GM12878 (cell line): ENCODE data around the gene CENPS. TPM values are rescaled to one million over a fixed set of nuclear protein-coding genes. Genes with fewer than 3 reads are reported as not detected.

Experiments used
- ATAC-seq: fragments of 200-7000 bp; cut with Tn5 transposase; 3 replicates; pipeline ENCODE4 v1.9.1; 2020; ENCODE audit warnings: mild to moderate bottlenecking, moderate library complexity
- BruUV-seq: library from RNA; stranded (reverse); fragments of 400-500 nt; replicated peaks from 2 replicates; lab custom pipeline; 2021; lab: Mats Ljungman, UMichigan
- CTCF ChIA-PET: fragments of 300-600 bp; sonication (Branson Sonifier 250); formaldehyde crosslinking; extraction: SDS; loops from one replicate; lab custom pipeline; 2021; ENCODE audit warnings: inconsistent platforms; lab: Yijun Ruan, JAX
- POLR2A ChIA-PET: fragments of 350-600 bp; formaldehyde crosslinking; extraction: SDS; loops from one replicate; lab custom pipeline; 2021; ENCODE audit warnings: inconsistent platforms; lab: Charles Lee
- RAD21 ChIA-PET: fragments of 300-600 bp; sonication (Branson Sonifier 250); formaldehyde crosslinking; loops from one replicate; lab custom pipeline; 2023; ENCODE audit warnings: antibody characterized with exemption; ENCODE audit not compliant: unreplicated experiment; lab: Charles Lee
- SMC1A ChIA-PET: fragments of 300-600 bp; sonication (Branson Sonifier 250); formaldehyde crosslinking; loops from one replicate; lab custom pipeline; 2023; ENCODE audit not compliant: unreplicated experiment, uncharacterized antibody; lab: Charles Lee
- DNase-seq: peaks from one replicate; pipeline ENCODE4 v3.0.0-alpha.2; 2011; ENCODE audit warnings: low read depth, low spot score
- FAIRE-seq: peaks from 3 replicates; lab custom pipeline; 2011; peaks lifted over from hg19 to GRCh38; lab: Jason Lieb, UNC
- H2AFZ ChIP-seq: 2 replicates; pipeline ENCODE4 v1.6.0; 2011; ENCODE audit warnings: low read depth, low read length, control low read depth; ENCODE audit not compliant: control insufficient read depth
- H3K27ac ChIP-seq: 2 replicates; pipeline ENCODE4 v1.5.1; 2011; ENCODE audit warnings: control low read depth; ENCODE audit not compliant: control insufficient read depth, insufficient read depth
- H3K27me3 ChIP-seq, 2 experiments: replicated peaks in 1 of 2; 2 replicates each; pipeline versions ENCODE4 v1.6.0 to v1.6.1; 2011; ENCODE audit warnings: low read length in 1 of 2; ENCODE audit not compliant: control insufficient read depth in 2 of 2, insufficient read depth in 2 of 2
- H3K36me3 ChIP-seq, 2 experiments: 2 replicates each; pipeline ENCODE4 v1.5.1; 2011; ENCODE audit warnings: low read length in 1 of 2; ENCODE audit not compliant: control insufficient read depth in 2 of 2, insufficient read depth in 2 of 2
- H3K4me1 ChIP-seq: 2 replicates; pipeline ENCODE4 v1.6.1; 2011; ENCODE audit warnings: mild to moderate bottlenecking, low read length, moderate library complexity, mixed read lengths; ENCODE audit not compliant: control insufficient read depth, insufficient read depth
- H3K4me2 ChIP-seq: 2 replicates; pipeline ENCODE4 v1.6.0; 2011; ENCODE audit warnings: control low read depth; ENCODE audit not compliant: control insufficient read depth, insufficient read depth
- H3K4me3 ChIP-seq: fragments of 200-600 bp; sonication (generic); 2 replicates; pipeline ENCODE4 v1.5.1; 2016
- H3K79me2 ChIP-seq: 2 replicates; pipeline ENCODE4 v1.6.0; 2011; ENCODE audit warnings: low read length; ENCODE audit not compliant: control insufficient read depth, insufficient read depth
- H3K9ac ChIP-seq: 2 replicates; pipeline ENCODE4 v1.8.0; 2011; ENCODE audit warnings: low read length, control low read depth, mixed read lengths; ENCODE audit not compliant: control insufficient read depth, insufficient read depth
- H3K9me3 ChIP-seq: replicated peaks from 3 replicates; pipeline ENCODE4 v1.5.1; 2011; ENCODE audit warnings: mild to moderate bottlenecking, low read length; ENCODE audit not compliant: control insufficient read depth, insufficient read depth
- H4K20me1 ChIP-seq: 2 replicates; pipeline ENCODE4 v1.6.0; 2011; ENCODE audit not compliant: control insufficient read depth, insufficient read depth
- BACH1 ChIP-seq: fragments of 450-650 bp; IDR thresholded peaks from 2 replicates; pipeline ENCODE4 v1.6.1; 2017; ENCODE audit warnings: mild to moderate bottlenecking, borderline replicate concordance
- CEBPZ ChIP-seq: fragments of 150-350 bp; IDR thresholded peaks from 2 replicates; pipeline ENCODE4 v1.6.1; 2016; ENCODE audit warnings: low read depth, low read length
- CREB1 ChIP-seq: IDR thresholded peaks from 2 replicates; pipeline ENCODE4 v1.6.1; 2012; ENCODE audit warnings: low read depth, mild to moderate bottlenecking, inconsistent platforms
- FOS ChIP-seq: IDR thresholded peaks from 3 replicates; pipeline ENCODE4 v1.6.1; 2011; ENCODE audit warnings: borderline replicate concordance; ENCODE audit not compliant: insufficient read length; ENCODE audit errors: extremely low read depth
- MYB ChIP-seq: fragments of 150-350 bp; IDR thresholded peaks from 2 replicates; pipeline ENCODE4 v1.6.1; 2014; ENCODE audit warnings: mild to moderate bottlenecking, low read depth, low read length, borderline replicate concordance
- RAD51 ChIP-seq: fragments of 450-650 bp; IDR thresholded peaks from 2 replicates; pipeline ENCODE4 v1.6.1; 2016; ENCODE audit warnings: moderate library complexity, mild to moderate bottlenecking, inconsistent platforms
- SKIL ChIP-seq: fragments of 450-650 bp; IDR thresholded peaks from 2 replicates; pipeline ENCODE4 v1.6.1; 2017; ENCODE audit warnings: mild to moderate bottlenecking, low read depth, inconsistent platforms; ENCODE audit not compliant: poor library complexity, severe bottlenecking
- SMC3 ChIP-seq: IDR thresholded peaks from 2 replicates; pipeline ENCODE4 v1.6.1; 2011; ENCODE audit warnings: low read length, improper control_type of control experiment, borderline replicate concordance
- SREBF1 ChIP-seq: IDR thresholded peaks from 2 replicates; pipeline ENCODE4 v1.6.1; 2012; ENCODE audit warnings: mild to moderate bottlenecking, low read length
- STAT1 ChIP-seq: fragments of 450-650 bp; conservative IDR thresholded peaks from 2 replicates; pipeline ENCODE4 v1.6.1; 2014; ENCODE audit warnings: antibody characterized with exemption, mild to moderate bottlenecking
- ZBED1 ChIP-seq: IDR thresholded peaks from 2 replicates; pipeline ENCODE4 v1.6.1; 2016; ENCODE audit warnings: borderline replicate concordance
- ZNF592 ChIP-seq: fragments of 450-650 bp; IDR thresholded peaks from 2 replicates; pipeline ENCODE4 v1.6.1; 2017; ENCODE audit warnings: mild to moderate bottlenecking, moderate library complexity
- WGBS: methylation state at CpG from one replicate; pipeline ENCODE4 v1.1.6; 2016; ENCODE audit warnings: low lambda C conversion rate; ENCODE audit not compliant: insufficient replicate concordance, insufficient coverage; ENCODE audit errors: missing lambda C conversion rate; 5-methylcytosine and 5-hydroxymethylcytosine counted together
- in situ Hi-C: fragments of 300-500 bp; cut with MboI; formaldehyde crosslinking; loops from 9 replicates; pipeline ENCODE4 v1.14.3; 2018; ENCODE audit warnings: mixed read lengths
- intact Hi-C: fragments of 100-400 bp; cut with micrococcal nuclease; formaldehyde crosslinking; loops from one replicate; pipeline ENCODE4 v1.14.2; 2022; ENCODE audit not compliant: unreplicated experiment
- polyA plus RNA-seq, 11 experiments: library from polyadenylated mRNA; depleted of rRNA in 4 of 11; unstranded in 6 of 11; stranded (reverse) in 5 of 11; fragments of >200 nt; fragmentation: Nextera tagmentation in 4 of 11; fragmentation: Illumina TruSeq in 1 of 11; extraction: Ambion mirVana in 4 of 11; extraction: Trizol in 1 of 11; gene quantifications; 1 replicate in 1 of 11; 2 replicates in 10 of 11; pipeline versions ENCODE4 v1.2.1 to v1.2.3, GENCODE V29; 2011 to 2016; ENCODE audit warnings: inconsistent platforms in 2 of 11, missing spikeins in 2 of 11, low read depth in 1 of 11
- total RNA-seq, 4 experiments: library from RNA; depleted of rRNA in 3 of 4; stranded (reverse); fragments of >200 nt in 3 of 4; fragmentation: Illumina TruSeq in 1 of 4; extraction: Trizol in 1 of 4; gene quantifications; 2 replicates each; pipeline versions ENCODE4 v1.2.1 to v1.2.3, GENCODE V29; 2013 to 2021

The CENPS gene
- total and polyA plus RNA-seq, 10 of the 15 experiments (the other 5 are each of a cell fraction or from before 2014, with no cell fraction given): 9.4 to 51.7 (median 16.7) TPM

GRCh38 chr1:10479296-10479695, 49.1 kb downstream of the CENPS start:
- Histone ChIP-seq H3K36me3 (no peaks in the 10 kb centered on the region), H3K79me2 (peaks cover 27% of the 10 kb centered on the region), H3K27ac (no peak overlapping the region), H2AFZ (no peak overlapping the region), H3K4me2 (no peak overlapping the region), H3K4me1 (peaks cover 5% of the 10 kb centered on the region), H4K20me1 (no peaks in the 10 kb centered on the region), H3K27me3 (no peaks in the 10 kb centered on the region), H3K9me3 (no peaks in the 10 kb centered on the region), H3K4me3 (no peak overlapping the region), H3K9ac (no peak overlapping the region)
- intact Hi-C loops: loop anchor here (10.0 kb wide), 1 partner anchor 1426 kb away; no protein-coding TSS in a partner anchor
- 89% methylated on average over 8 of the region's 8 CpGs for WGBS
- ChIA-PET SMC1A (interaction anchor here (0.7 to 1.2 kb wide), 2 partner anchors 9 to 36 kb away, joined by 3 to 4 read pairs; no protein-coding TSS in a partner anchor), CTCF (interaction anchor here (0.6 kb wide), 1 partner anchor 372 kb away, joined by 3 read pairs; no protein-coding TSS in a partner anchor), RAD21 (no interaction called here), POLR2A (no interaction called here)
- in situ Hi-C loops: no loop called here
- ATAC-seq (no peak), FAIRE-seq (no peak), DNase-seq (no peak)
- TF ChIP-seq CREB1: no peak
- no peak for TF ChIP-seq ZNF592
- TF ChIP-seq RAD51: no peak
- TF ChIP-seq SMC3: no peak
- no peak for TF ChIP-seq CEBPZ
- no peak for TF ChIP-seq BACH1
- TF ChIP-seq ZBED1: no peak
- no peak for TF ChIP-seq FOS
- TF ChIP-seq MYB: no peak
- TF ChIP-seq SREBF1: no peak
- no peak for TF ChIP-seq SKIL
- no peak for TF ChIP-seq STAT1
- no TSS peak for BruUV-seq
